HG02885 (cell line): ENCODE data around the gene SLC25A51.

ENCODE experiments used
- ATAC-seq: cut with Tn5 transposase; IDR thresholded peaks from one replicate; pipeline ENCODE4 v1.9.1; 2021; ENCODE audit warnings: mild to moderate bottlenecking; ENCODE audit not compliant: unreplicated experiment, poor library complexity

Gene SLC25A51

GRCh38 chr9:37938121-37938891 lies 34.4 kb upstream of the SLC25A51 start:
- no peak for ATAC-seq

GRCh38 chr9:37937366-37937765 lies 33.4 kb upstream of the SLC25A51 start:
- ATAC-seq: no peak

- no peak for ATAC-seq
Observed at GRCh38 chr9:37936965-37937364, 33.0 kb upstream of the SLC25A51 start.

GRCh38 chr9:37936376-37936775 lies 32.4 kb upstream of the SLC25A51 start:
- ATAC-seq: no peak

GRCh38 chr9:37935096-37935495 lies 31.2 kb upstream of the SLC25A51 start:
- ATAC-seq: no peak

- no peak for ATAC-seq
Observed at GRCh38 chr9:37931592-37931991, 27.7 kb upstream of the SLC25A51 start.

GRCh38 chr9:37929441-37929895 lies 25.5 kb upstream of the SLC25A51 start:
- no peak for ATAC-seq

GRCh38 chr9:37928552-37929430 lies 24.9 kb upstream of the SLC25A51 start:
- no peak for ATAC-seq

- no peak for ATAC-seq
Observed at GRCh38 chr9:37927601-37928551, 23.9 kb upstream of the SLC25A51 start.

- no peak for ATAC-seq
Observed at GRCh38 chr9:37927132-37927531, 23.2 kb upstream of the SLC25A51 start.

GRCh38 chr9:37926737-37927118 lies 22.8 kb upstream of the SLC25A51 start:
- ATAC-seq: no peak

GRCh38 chr9:37925786-37926736 lies 22.1 kb upstream of the SLC25A51 start:
- no peak for ATAC-seq

- no peak for ATAC-seq
Observed at GRCh38 chr9:37925006-37925405, 21.1 kb upstream of the SLC25A51 start.

- no peak for ATAC-seq
Observed at GRCh38 chr9:37924538-37924937, 20.6 kb upstream of the SLC25A51 start.

GRCh38 chr9:37923796-37924427 lies 20.0 kb upstream of the SLC25A51 start:
- no peak for ATAC-seq

- ATAC-seq: no peak
Observed at GRCh38 chr9:37923118-37923795, 19.3 kb upstream of the SLC25A51 start.

GRCh38 chr9:37922363-37923117 lies 18.6 kb upstream of the SLC25A51 start:
- ATAC-seq: no peak
